CD4-positive, alpha-beta memory T cell (primary cell): Measurements from ENCODE around the gene GMDS. TPM values are rescaled to one million over a fixed set of nuclear protein-coding genes. Genes with fewer than 3 reads are reported as not detected.

Experiments used
- CTCF ChIA-PET: fragments of 350-600 bp; sonication (Branson Sonifier 250); formaldehyde crosslinking; loops from one replicate; lab custom pipeline; 2021; ENCODE audit warnings: inconsistent platforms; ENCODE audit not compliant: partially characterized antibody; lab: Charles Lee
- POLR2A ChIA-PET: fragments of 350-600 bp; sonication (Branson Sonifier 250); formaldehyde crosslinking; loops from one replicate; lab custom pipeline; 2021; ENCODE audit not compliant: partially characterized antibody; lab: Charles Lee
- DNase-seq, 5 donors: peaks; one replicate each; pipeline versions ENCODE4 v3.0.0 to v3.0.0-alpha.2; 2020 to 2022; ENCODE audit warnings: mixed read lengths in 1 of 5
- H3K27ac ChIP-seq: one replicate; pipeline ENCODE4 v1.7.0; 2013; ENCODE audit warnings: low read depth, low read length
- H3K27me3 ChIP-seq: 2 replicates; pipeline ENCODE4 v1.7.0; 2013; ENCODE audit warnings: mild to moderate bottlenecking, low read length, moderate library complexity; ENCODE audit not compliant: insufficient read depth
- H3K36me3 ChIP-seq: 2 replicates; pipeline ENCODE4 v1.7.0; 2013; ENCODE audit warnings: mild to moderate bottlenecking, low read length, moderate library complexity; ENCODE audit not compliant: insufficient read depth
- H3K4me1 ChIP-seq: 2 replicates; pipeline ENCODE4 v1.7.0; 2013; ENCODE audit warnings: mild to moderate bottlenecking, low read length, moderate library complexity; ENCODE audit not compliant: insufficient read depth
- H3K4me3 ChIP-seq, 2 donors: one replicate each; pipeline ENCODE4 v1.7.0; 2013; ENCODE audit warnings: low read length in 2 of 2, mild to moderate bottlenecking in 1 of 2
- H3K9me3 ChIP-seq, 2 donors: one replicate each; pipeline ENCODE4 v1.7.0; 2013; ENCODE audit warnings: low read length in 2 of 2, control low read depth in 1 of 2; ENCODE audit not compliant: control insufficient read depth in 1 of 2
- H3K27ac Mint-ChIP-seq, 7 donors: one replicate each; pipeline ENCODE4 v1.8.0; 2020 to 2021; ENCODE audit warnings: mixed read lengths in 7 of 7, mild to moderate bottlenecking in 6 of 7, inconsistent platforms in 3 of 7, moderate library complexity in 3 of 7
- H3K27me3 Mint-ChIP-seq, 2 donors: one replicate each; pipeline ENCODE4 v1.8.0; 2020 to 2021; ENCODE audit warnings: mixed read lengths in 2 of 2
- H3K36me3 Mint-ChIP-seq, 2 donors: one replicate each; pipeline ENCODE4 v1.8.0; 2020 to 2021; ENCODE audit warnings: mixed read lengths in 2 of 2, inconsistent platforms in 1 of 2, mild to moderate bottlenecking in 1 of 2
- H3K4me1 Mint-ChIP-seq, 4 donors: one replicate each; pipeline ENCODE4 v1.8.0; 2020 to 2021; ENCODE audit warnings: mixed read lengths in 4 of 4, mild to moderate bottlenecking in 1 of 4
- H3K4me3 Mint-ChIP-seq, 8 donors: one replicate each; pipeline ENCODE4 v1.8.0; 2020 to 2021; ENCODE audit warnings: mixed read lengths in 8 of 8, mild to moderate bottlenecking in 7 of 8, moderate library complexity in 6 of 8, inconsistent platforms in 3 of 8
- H3K9me3 Mint-ChIP-seq, 8 donors: one replicate each; pipeline ENCODE4 v1.8.0; 2020 to 2021; ENCODE audit warnings: mixed read lengths in 8 of 8, mild to moderate bottlenecking in 5 of 8, inconsistent platforms in 3 of 8, moderate library complexity in 1 of 8
- intact Hi-C: fragments of 100-400 bp; cut with micrococcal nuclease; formaldehyde crosslinking; loops from one replicate; pipeline ENCODE4 v1.15.1; 2023
- polyA plus RNA-seq, 2 donors: library from polyadenylated mRNA; unstranded; fragments of 300-500 nt; fragmentation: Illumina TruSeq; gene quantifications; one replicate each; pipeline ENCODE4 v1.2.3, GENCODE V29; 2021
- total RNA-seq, 2 experiments: library from RNA; stranded (reverse); gene quantifications; one replicate each; pipeline ENCODE4 v1.2.3, GENCODE V29; 2021

The GMDS gene
- total and polyA plus RNA-seq, 4 experiments from 2014 or later, result 12.1 to 24.0 (median 15.2) TPM

DNA sequence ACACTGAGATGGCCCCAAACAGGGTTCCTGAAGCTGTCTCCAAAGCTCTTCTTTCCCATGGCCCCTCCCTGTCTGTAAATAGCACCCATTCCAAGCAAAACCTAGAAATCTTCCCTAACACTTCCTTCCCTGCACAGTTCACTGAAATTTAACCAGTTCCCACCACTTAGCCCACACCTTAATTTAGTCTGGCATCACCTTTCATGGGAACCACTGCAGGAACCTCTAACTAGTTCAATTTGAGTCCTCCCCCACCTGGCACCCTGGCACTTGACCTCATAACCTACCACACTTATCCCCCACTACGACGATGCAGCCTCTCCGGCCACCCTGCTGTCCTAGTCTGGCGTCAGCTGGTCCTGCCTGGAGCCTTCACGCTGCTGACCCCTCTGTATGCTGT, 278.7 kb downstream of the GMDS start:
- H3K27ac ChIP-seq, result no peak overlapping the region
- H3K27me3 Mint-ChIP-seq, result no peaks in the 10 kb centered on the region
- no peak overlapping the region for H3K4me3 Mint-ChIP-seq
- ChIA-PET CTCF (no interaction called here), POLR2A (no interaction called here)
- H3K4me1 Mint-ChIP-seq, result no peaks in the 10 kb centered on the region
- H3K9me3 Mint-ChIP-seq, result peaks cover 0 to 5% (median 2%) of the 10 kb centered on the region in 8 donors
- no peaks in the 10 kb centered on the region for H3K9me3 ChIP-seq
- intact Hi-C loops, result no loop called here
- H3K36me3 ChIP-seq, result no peaks in the 10 kb centered on the region
- H3K36me3 Mint-ChIP-seq, result peaks cover 10 to 11% of the 10 kb centered on the region in 2 donors
- no peak for DNase-seq
- H3K4me3 ChIP-seq, result no peak overlapping the region
- peak overlapping the region in 2 of 7 donors; percentile 0 to 25 for H3K27ac Mint-ChIP-seq
- no peaks in the 10 kb centered on the region for H3K27me3 ChIP-seq
- no peaks in the 10 kb centered on the region for H3K4me1 ChIP-seq

DNA sequence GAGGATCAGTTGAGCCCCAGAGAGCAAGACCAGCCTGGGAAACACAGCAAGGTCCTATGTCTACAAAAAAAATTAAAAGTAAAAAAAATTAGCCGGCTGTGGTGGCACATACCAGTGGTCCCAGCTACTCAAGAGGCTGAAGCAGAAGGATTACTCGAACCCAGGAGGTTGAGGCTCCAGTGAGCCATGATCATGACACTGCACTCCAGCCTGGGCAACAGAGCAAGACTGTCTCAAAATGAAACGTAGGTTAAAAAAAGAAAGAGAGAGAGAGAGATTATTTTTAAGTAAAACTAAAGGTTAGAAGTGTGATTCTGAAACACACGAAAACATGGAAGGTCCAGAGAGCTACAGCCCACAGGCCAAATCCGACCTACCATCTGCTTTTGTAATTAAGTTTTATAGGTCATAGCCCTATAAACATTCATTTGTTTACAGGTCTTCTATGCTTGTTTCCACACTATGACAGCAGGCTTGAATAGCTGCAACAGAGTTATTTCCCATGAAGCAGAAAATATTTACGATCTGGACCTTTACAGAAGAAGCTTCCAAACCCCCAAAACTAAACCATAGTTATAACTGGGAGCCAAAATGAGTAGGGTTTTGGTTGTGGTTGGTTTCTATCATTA, 279.7 kb downstream of the GMDS start:
- CTCF ChIA-PET, result no interaction called here

DNA sequence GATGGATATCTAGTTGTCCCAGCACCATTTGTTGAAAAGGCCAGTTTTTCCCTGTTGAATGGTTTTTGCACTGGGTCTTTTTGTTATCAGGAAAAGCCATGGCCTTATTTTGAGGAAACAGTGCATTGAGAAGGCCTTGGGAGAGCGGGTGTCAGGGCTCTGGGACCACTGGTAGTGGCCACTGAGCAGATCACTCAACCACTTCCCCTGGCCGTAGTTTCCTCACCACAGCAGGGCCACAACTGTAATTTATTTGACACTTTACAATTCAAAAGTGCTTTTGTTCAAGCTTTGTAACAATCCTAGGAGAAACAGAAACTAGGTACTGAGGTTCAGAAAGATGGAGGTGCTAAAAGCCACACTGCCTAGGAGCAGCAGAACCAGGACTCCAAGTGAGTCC, 281.8 kb downstream of the GMDS start:
- no peaks in the 10 kb centered on the region for H3K4me1 Mint-ChIP-seq

More for the DNA sequence above, 279.7 kb downstream of the GMDS start:
- Histone ChIP-seq H3K9me3 (no peaks in the 10 kb centered on the region), H3K27me3 (no peaks in the 10 kb centered on the region), H3K36me3 (no peaks in the 10 kb centered on the region), H3K4me3 (no peak overlapping the region), H3K27ac (no peak overlapping the region), H3K4me1 (no peaks in the 10 kb centered on the region)
- Mint-ChIP-seq H3K36me3 (peaks cover 12 to 15% of the 10 kb centered on the region in 2 donors), H3K27ac (no peak overlapping the region), H3K4me1 (no peaks in the 10 kb centered on the region), H3K4me3 (no peak overlapping the region), H3K9me3 (peaks cover 0 to 5% (median 2%) of the 10 kb centered on the region in 8 donors), H3K27me3 (no peaks in the 10 kb centered on the region)
- POLR2A ChIA-PET, result no interaction called here
- intact Hi-C loops, result no loop called here
- DNase-seq, result no peak

DNA sequence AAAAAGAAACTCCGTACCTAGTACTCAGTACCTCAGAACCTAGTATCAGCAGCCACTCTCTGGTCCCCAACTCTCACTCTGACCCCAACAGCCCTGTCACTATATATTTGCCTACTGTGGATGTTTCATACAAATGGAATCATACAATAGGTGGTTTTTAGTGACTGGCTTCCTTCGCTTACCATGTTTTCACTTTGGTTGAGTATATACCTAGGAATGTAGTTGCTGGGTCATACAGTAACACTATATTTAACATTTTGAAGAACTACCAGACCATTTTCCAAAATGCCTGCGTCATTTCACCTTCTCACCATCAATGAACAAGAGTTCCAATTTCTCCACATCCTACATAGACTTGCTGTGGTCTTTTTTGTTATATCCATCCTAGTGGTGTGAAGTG, 283.2 kb downstream of the GMDS start:
- Histone ChIP-seq H3K27ac (no peak overlapping the region), H3K4me1 (no peaks in the 10 kb centered on the region), H3K36me3 (no peaks in the 10 kb centered on the region), H3K4me3 (no peak overlapping the region), H3K9me3 (no peaks in the 10 kb centered on the region), H3K27me3 (no peaks in the 10 kb centered on the region)
- POLR2A ChIA-PET, result no interaction called here
- intact Hi-C loops, result no loop called here
- CTCF ChIA-PET, result no interaction called here
- H3K4me1 Mint-ChIP-seq, result no peaks in the 10 kb centered on the region
- no peak overlapping the region for H3K27ac Mint-ChIP-seq
- no peaks in the 10 kb centered on the region for H3K27me3 Mint-ChIP-seq
- H3K9me3 Mint-ChIP-seq, result peaks cover 0 to 5% (median 2%) of the 10 kb centered on the region in 8 donors
- H3K4me3 Mint-ChIP-seq, result no peak overlapping the region
- no peak for DNase-seq
- H3K36me3 Mint-ChIP-seq, result peaks cover 23 to 24% of the 10 kb centered on the region in 2 donors

More for the DNA sequence above, 281.8 kb downstream of the GMDS start:
- Mint-ChIP-seq H3K4me3 (no peak overlapping the region), H3K27ac (no peak overlapping the region), H3K27me3 (no peaks in the 10 kb centered on the region), H3K9me3 (peaks cover 0 to 5% (median 2%) of the 10 kb centered on the region in 8 donors), H3K36me3 (peaks cover 23% of the 10 kb centered on the region in 2 donors)
- H3K4me1 ChIP-seq, result no peaks in the 10 kb centered on the region
- H3K4me3 ChIP-seq, result no peak overlapping the region
- no peak for DNase-seq
- no peaks in the 10 kb centered on the region for H3K36me3 ChIP-seq
- POLR2A ChIA-PET, result no interaction called here
- no peaks in the 10 kb centered on the region for H3K27me3 ChIP-seq
- no peaks in the 10 kb centered on the region for H3K9me3 ChIP-seq
- no peak overlapping the region for H3K27ac ChIP-seq
- CTCF ChIA-PET, result no interaction called here
- intact Hi-C loops, result no loop called here

DNA sequence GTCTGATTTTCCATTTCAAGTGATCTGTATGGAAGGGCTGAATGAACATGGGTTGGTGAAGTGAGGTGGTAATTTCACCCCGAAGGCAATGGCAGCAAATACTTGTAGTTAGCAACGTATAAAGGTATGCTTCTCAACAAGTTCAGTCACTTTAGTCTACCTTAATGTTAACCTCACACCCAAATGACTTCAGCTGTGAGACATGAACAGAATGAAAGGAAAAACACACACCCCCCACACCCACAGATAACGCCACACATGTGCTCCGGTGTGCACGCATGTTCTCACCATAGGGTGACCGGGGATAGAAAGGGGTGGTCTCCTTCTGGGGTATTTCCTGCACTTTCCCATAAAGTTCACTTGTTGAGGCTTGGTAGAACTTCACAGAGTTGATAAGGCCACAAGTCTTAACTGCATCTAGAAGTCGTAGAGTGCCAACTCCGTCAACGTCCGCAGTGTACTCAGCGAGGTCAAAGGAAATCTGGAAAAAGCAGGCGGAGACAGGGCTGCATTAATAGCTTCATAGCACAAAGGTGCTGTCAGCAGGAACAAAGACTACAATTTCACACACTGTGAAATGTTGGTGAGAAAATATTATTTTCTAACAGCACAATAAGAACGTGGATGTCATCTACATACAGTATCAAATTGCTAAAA, 284.8 kb downstream of the GMDS start:
- Histone ChIP-seq H3K4me1 (no peaks in the 10 kb centered on the region), H3K27ac (no peak overlapping the region), H3K9me3 (no peaks in the 10 kb centered on the region), H3K27me3 (no peaks in the 10 kb centered on the region), H3K36me3 (no peaks in the 10 kb centered on the region), H3K4me3 (no peak overlapping the region)
- Mint-ChIP-seq H3K9me3 (peaks cover 0 to 5% (median 0%) of the 10 kb centered on the region in 8 donors), H3K4me1 (no peaks in the 10 kb centered on the region), H3K27me3 (no peaks in the 10 kb centered on the region), H3K36me3 (peaks cover 17 to 19% of the 10 kb centered on the region in 2 donors), H3K4me3 (no peak overlapping the region), H3K27ac (no peak overlapping the region)
- ChIA-PET CTCF (no interaction called here), POLR2A (no interaction called here)
- DNase-seq, result no peak
- intact Hi-C loops, result no loop called here

DNA sequence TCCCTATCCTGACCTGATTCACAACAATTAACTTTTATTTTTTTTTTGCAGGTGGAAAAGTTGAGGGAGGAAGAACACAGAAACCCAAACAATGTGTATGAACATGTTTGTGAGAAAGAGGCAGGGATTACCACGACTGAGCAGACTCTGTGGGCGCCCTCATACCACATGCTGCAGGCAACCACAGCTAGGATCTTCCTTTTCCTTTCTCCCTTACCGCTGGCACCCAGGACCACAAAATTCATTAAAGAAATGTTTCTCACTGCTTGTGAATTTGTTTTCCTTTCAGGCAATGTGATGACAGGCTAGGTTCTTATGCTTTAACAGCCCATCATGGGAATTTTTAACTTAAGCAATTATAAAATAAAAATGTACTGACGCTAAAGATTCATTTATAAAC, 287.1 kb downstream of the GMDS start:
- H3K27ac ChIP-seq, result no peak overlapping the region
- Mint-ChIP-seq H3K27me3 (no peaks in the 10 kb centered on the region), H3K9me3 (no peaks in the 10 kb centered on the region), H3K4me3 (no peak overlapping the region), H3K27ac (no peak overlapping the region), H3K4me1 (no peaks in the 10 kb centered on the region), H3K36me3 (peaks cover 13 to 19% of the 10 kb centered on the region in 2 donors)
- intact Hi-C loops, result no loop called here
- no peak overlapping the region for H3K4me3 ChIP-seq
- no peaks in the 10 kb centered on the region for H3K9me3 ChIP-seq
- no peaks in the 10 kb centered on the region for H3K4me1 ChIP-seq
- ChIA-PET POLR2A (no interaction called here), CTCF (no interaction called here)
- no peaks in the 10 kb centered on the region for H3K27me3 ChIP-seq
- DNase-seq, result no peak
- no peaks in the 10 kb centered on the region for H3K36me3 ChIP-seq

DNA sequence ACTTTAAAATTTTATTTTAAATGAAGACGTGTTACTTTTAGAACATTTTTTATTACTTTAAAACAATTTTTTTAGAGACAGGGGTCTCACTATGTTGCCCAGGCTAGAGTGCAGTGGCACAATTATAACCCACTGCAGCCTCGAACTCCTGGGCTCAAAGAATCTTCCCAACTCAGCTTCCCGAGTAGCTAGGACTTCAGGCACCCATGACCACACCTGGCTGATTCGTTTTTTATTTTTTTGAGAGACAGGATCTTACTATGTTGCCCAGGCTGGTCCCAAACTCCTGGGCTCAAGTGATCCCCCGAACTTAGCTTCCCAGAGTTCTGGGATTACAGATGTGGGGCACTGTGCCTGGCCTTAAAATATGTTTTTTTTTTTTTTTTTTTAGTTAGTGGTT, 287.7 kb downstream of the GMDS start:
- Histone ChIP-seq H3K27me3 (no peaks in the 10 kb centered on the region), H3K4me3 (no peak overlapping the region), H3K9me3 (no peaks in the 10 kb centered on the region), H3K36me3 (no peaks in the 10 kb centered on the region), H3K4me1 (no peaks in the 10 kb centered on the region), H3K27ac (no peak overlapping the region)
- Mint-ChIP-seq H3K9me3 (no peaks in the 10 kb centered on the region), H3K4me3 (no peak overlapping the region), H3K27ac (no peak overlapping the region), H3K4me1 (no peaks in the 10 kb centered on the region), H3K36me3 (peaks cover 16 to 21% of the 10 kb centered on the region in 2 donors), H3K27me3 (no peaks in the 10 kb centered on the region)
- DNase-seq, result no peak
- POLR2A ChIA-PET, result no interaction called here
- intact Hi-C loops, result no loop called here
- CTCF ChIA-PET, result no interaction called here
